Esophagus squamous epithelium (tissue), 4 donors: Measurements from ENCODE around the gene ATL2.
"Not testable (repeated sequence)": the region's sequence is repeated elsewhere in the genome, so short reads cannot be mapped to it uniquely, and the experiment has no call there.

Experiments
- CTCF ChIP-seq, 6 experiments: fragments of 450-650 bp in 4 of 6; fragments of 200-600 bp in 2 of 6; sonication (generic) in 2 of 6; IDR thresholded peaks; one replicate each; pipeline ENCODE4 v1.5.1; 2016 to 2019; ENCODE audit warnings: antibody characterized with exemption in 6 of 6, mild to moderate bottlenecking in 4 of 6, moderate library complexity in 4 of 6
- POLR2A ChIP-seq, 4 donors: fragments of 450-650 bp; IDR thresholded peaks; one replicate each; pipeline ENCODE4 v1.6.1; 2017; ENCODE audit warnings: antibody characterized with exemption in 4 of 4, mild to moderate bottlenecking in 4 of 4, moderate library complexity in 3 of 4

DNA sequence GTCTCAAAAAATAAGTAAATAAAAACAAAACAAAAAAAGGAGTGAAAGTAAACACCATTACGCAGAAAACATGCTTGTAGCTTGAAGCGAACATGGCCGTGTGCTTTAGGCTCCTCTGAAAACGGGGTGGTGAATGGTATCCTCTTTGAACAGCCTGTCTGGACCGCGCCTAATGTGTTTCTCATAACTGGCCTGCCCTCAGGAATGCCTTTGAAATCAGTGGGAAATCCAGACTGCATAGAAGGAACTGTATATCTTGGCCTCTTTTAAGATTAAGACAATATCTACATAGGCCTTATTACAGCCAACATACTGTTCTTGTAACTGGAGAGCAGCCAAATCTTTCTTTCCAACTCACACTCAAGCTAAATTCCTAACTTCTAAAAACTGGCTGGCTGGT lies 6.7 kb upstream of the ATL2 start:
- not testable (repeated sequence) for TF ChIP-seq CTCF, POLR2A (IDR thresholded peaks at IDR 0.05)
